Lower leg skin (tissue), 3 donors: ENCODE results near the gene FOXL3.

Experiments
- CTCF ChIP-seq, 3 donors: fragments of 450-650 bp; IDR thresholded peaks; one replicate each; pipeline ENCODE4 v1.5.1; 2016; ENCODE audit warnings: antibody characterized with exemption in 3 of 3, mild to moderate bottlenecking in 3 of 3, moderate library complexity in 2 of 3
- POLR2A ChIP-seq, 2 donors: fragments of 450-650 bp; IDR thresholded peaks; one replicate each; pipeline ENCODE4 v1.6.1; 2016 to 2017; ENCODE audit warnings: antibody characterized with exemption in 2 of 2, mild to moderate bottlenecking in 1 of 2, moderate library complexity in 1 of 2

- TF ChIP-seq POLR2A (IDR thresholded peaks at IDR 0.05) = no peak
- TF ChIP-seq CTCF (IDR thresholded peaks at IDR 0.05) = no peak
Observed at GRCh38 chr7:325051-325798, 35.3 kb downstream of the FOXL3 start.
